GM12878 (cell line): ENCODE measurements around the gene SH3BGRL3. TPM values are rescaled to one million over a fixed set of nuclear protein-coding genes. Genes with fewer than 3 reads are reported as not detected.
A peak's percentile ranks its signal among the peaks of the same experiment; 100 is the strongest.

Experiments
- ATAC-seq: fragments of 200-7000 bp; cut with Tn5 transposase; 3 replicates; pipeline ENCODE4 v1.9.1; 2020; ENCODE audit warnings: mild to moderate bottlenecking, moderate library complexity
- BruUV-seq: library from RNA; stranded (reverse); fragments of 400-500 nt; replicated peaks from 2 replicates; lab custom pipeline; 2021; lab: Mats Ljungman, UMichigan
- CTCF ChIA-PET: fragments of 300-600 bp; sonication (Branson Sonifier 250); formaldehyde crosslinking; extraction: SDS; loops from one replicate; lab custom pipeline; 2021; ENCODE audit warnings: inconsistent platforms; lab: Yijun Ruan, JAX
- POLR2A ChIA-PET: fragments of 350-600 bp; formaldehyde crosslinking; extraction: SDS; loops from one replicate; lab custom pipeline; 2021; ENCODE audit warnings: inconsistent platforms; lab: Charles Lee
- RAD21 ChIA-PET: fragments of 300-600 bp; sonication (Branson Sonifier 250); formaldehyde crosslinking; loops from one replicate; lab custom pipeline; 2023; ENCODE audit warnings: antibody characterized with exemption; ENCODE audit not compliant: unreplicated experiment; lab: Charles Lee
- SMC1A ChIA-PET: fragments of 300-600 bp; sonication (Branson Sonifier 250); formaldehyde crosslinking; loops from one replicate; lab custom pipeline; 2023; ENCODE audit not compliant: unreplicated experiment, uncharacterized antibody; lab: Charles Lee
- DNase-seq: peaks from one replicate; pipeline ENCODE4 v3.0.0-alpha.2; 2011; ENCODE audit warnings: low read depth, low spot score
- FAIRE-seq: peaks from 3 replicates; lab custom pipeline; 2011; peaks lifted over from hg19 to GRCh38; lab: Jason Lieb, UNC
- H2AFZ ChIP-seq: 2 replicates; pipeline ENCODE4 v1.6.0; 2011; ENCODE audit warnings: low read depth, low read length, control low read depth; ENCODE audit not compliant: control insufficient read depth
- H3K27ac ChIP-seq: 2 replicates; pipeline ENCODE4 v1.5.1; 2011; ENCODE audit warnings: control low read depth; ENCODE audit not compliant: control insufficient read depth, insufficient read depth
- H3K27me3 ChIP-seq, 2 experiments: replicated peaks in 1 of 2; 2 replicates each; pipeline versions ENCODE4 v1.6.0 to v1.6.1; 2011; ENCODE audit warnings: low read length in 1 of 2; ENCODE audit not compliant: control insufficient read depth in 2 of 2, insufficient read depth in 2 of 2
- H3K36me3 ChIP-seq, 2 experiments: 2 replicates each; pipeline ENCODE4 v1.5.1; 2011; ENCODE audit warnings: low read length in 1 of 2; ENCODE audit not compliant: control insufficient read depth in 2 of 2, insufficient read depth in 2 of 2
- H3K4me1 ChIP-seq: 2 replicates; pipeline ENCODE4 v1.6.1; 2011; ENCODE audit warnings: mild to moderate bottlenecking, low read length, moderate library complexity, mixed read lengths; ENCODE audit not compliant: control insufficient read depth, insufficient read depth
- H3K4me2 ChIP-seq: 2 replicates; pipeline ENCODE4 v1.6.0; 2011; ENCODE audit warnings: control low read depth; ENCODE audit not compliant: control insufficient read depth, insufficient read depth
- H3K4me3 ChIP-seq: fragments of 200-600 bp; sonication (generic); 2 replicates; pipeline ENCODE4 v1.5.1; 2016
- H3K79me2 ChIP-seq: 2 replicates; pipeline ENCODE4 v1.6.0; 2011; ENCODE audit warnings: low read length; ENCODE audit not compliant: control insufficient read depth, insufficient read depth
- H3K9ac ChIP-seq: 2 replicates; pipeline ENCODE4 v1.8.0; 2011; ENCODE audit warnings: low read length, control low read depth, mixed read lengths; ENCODE audit not compliant: control insufficient read depth, insufficient read depth
- H3K9me3 ChIP-seq: replicated peaks from 3 replicates; pipeline ENCODE4 v1.5.1; 2011; ENCODE audit warnings: mild to moderate bottlenecking, low read length; ENCODE audit not compliant: control insufficient read depth, insufficient read depth
- H4K20me1 ChIP-seq: 2 replicates; pipeline ENCODE4 v1.6.0; 2011; ENCODE audit not compliant: control insufficient read depth, insufficient read depth
- BHLHE40 ChIP-seq, 2 experiments: fragments of 450-650 bp in 1 of 2; IDR thresholded peaks; 2 replicates each; pipeline ENCODE4 v1.6.1; 2011 to 2017; ENCODE audit warnings: low read depth in 2 of 2, borderline replicate concordance in 1 of 2, improper control_type of control experiment in 1 of 2, low read length in 1 of 2, mild to moderate bottlenecking in 1 of 2
- FOS ChIP-seq: IDR thresholded peaks from 3 replicates; pipeline ENCODE4 v1.6.1; 2011; ENCODE audit warnings: borderline replicate concordance; ENCODE audit not compliant: insufficient read length; ENCODE audit errors: extremely low read depth
- FOXK2 ChIP-seq: fragments of 450-650 bp; IDR thresholded peaks from 2 replicates; pipeline ENCODE4 v1.6.1; 2017; ENCODE audit warnings: mild to moderate bottlenecking, moderate library complexity
- IRF4 ChIP-seq: IDR thresholded peaks from 2 replicates; pipeline ENCODE4 v1.6.1; 2011; ENCODE audit warnings: low read depth, low read length
- MEF2A ChIP-seq: IDR thresholded peaks from 2 replicates; pipeline ENCODE4 v1.6.1; 2011; ENCODE audit warnings: low read depth, mild to moderate bottlenecking, low read length, moderate library complexity; ENCODE audit not compliant: insufficient read depth
- POU2F2 ChIP-seq: IDR thresholded peaks from 3 replicates; pipeline ENCODE4 v1.6.1; 2011; ENCODE audit warnings: low read depth, mild to moderate bottlenecking, low read length, borderline replicate concordance
- STAT1 ChIP-seq: fragments of 450-650 bp; conservative IDR thresholded peaks from 2 replicates; pipeline ENCODE4 v1.6.1; 2014; ENCODE audit warnings: antibody characterized with exemption, mild to moderate bottlenecking
- ZNF217 ChIP-seq: fragments of 450-650 bp; IDR thresholded peaks from 2 replicates; pipeline ENCODE4 v1.6.1; 2017; ENCODE audit warnings: antibody characterized with exemption, mild to moderate bottlenecking
- WGBS: methylation state at CpG from one replicate; pipeline ENCODE4 v1.1.6; 2016; ENCODE audit warnings: low lambda C conversion rate; ENCODE audit not compliant: insufficient replicate concordance, insufficient coverage; ENCODE audit errors: missing lambda C conversion rate; 5-methylcytosine and 5-hydroxymethylcytosine counted together
- in situ Hi-C: fragments of 300-500 bp; cut with MboI; formaldehyde crosslinking; loops from 9 replicates; pipeline ENCODE4 v1.14.3; 2018; ENCODE audit warnings: mixed read lengths
- intact Hi-C: fragments of 100-400 bp; cut with micrococcal nuclease; formaldehyde crosslinking; loops from one replicate; pipeline ENCODE4 v1.14.2; 2022; ENCODE audit not compliant: unreplicated experiment
- polyA plus RNA-seq, 11 experiments: library from polyadenylated mRNA; depleted of rRNA in 4 of 11; unstranded in 6 of 11; stranded (reverse) in 5 of 11; fragments of >200 nt; fragmentation: Nextera tagmentation in 4 of 11; fragmentation: Illumina TruSeq in 1 of 11; extraction: Ambion mirVana in 4 of 11; extraction: Trizol in 1 of 11; gene quantifications; 1 replicate in 1 of 11; 2 replicates in 10 of 11; pipeline versions ENCODE4 v1.2.1 to v1.2.3, GENCODE V29; 2011 to 2016; ENCODE audit warnings: inconsistent platforms in 2 of 11, missing spikeins in 2 of 11, low read depth in 1 of 11
- total RNA-seq, 4 experiments: library from RNA; depleted of rRNA in 3 of 4; stranded (reverse); fragments of >200 nt in 3 of 4; fragmentation: Illumina TruSeq in 1 of 4; extraction: Trizol in 1 of 4; gene quantifications; 2 replicates each; pipeline versions ENCODE4 v1.2.1 to v1.2.3, GENCODE V29; 2013 to 2021
- TF ChIP-seq, protein P1 (sequence below): fragments of 450-650 bp; IDR thresholded peaks from 2 replicates; pipeline ENCODE4 v1.6.1; 2017; ENCODE audit warnings: antibody characterized with exemption, mild to moderate bottlenecking, moderate library complexity
- TF ChIP-seq, protein P2 (sequence below): IDR thresholded peaks from 2 replicates; pipeline ENCODE4 v1.6.1; 2012; ENCODE audit warnings: mild to moderate bottlenecking, low read depth, low read length
- TF ChIP-seq, protein P3 (sequence below): fragments of 450-650 bp; formaldehyde crosslinking; IDR thresholded peaks from 2 replicates; pipeline ENCODE4 v1.5.0; 2022; ENCODE audit warnings: mild to moderate bottlenecking, missing genetic modification characterization

SH3BGRL3 gene
- total and polyA plus RNA-seq, 10 of the 15 experiments (the other 5 are each of a cell fraction or from before 2014, with no cell fraction given) = 39.7 to 390 (median 118) TPM

DNA sequence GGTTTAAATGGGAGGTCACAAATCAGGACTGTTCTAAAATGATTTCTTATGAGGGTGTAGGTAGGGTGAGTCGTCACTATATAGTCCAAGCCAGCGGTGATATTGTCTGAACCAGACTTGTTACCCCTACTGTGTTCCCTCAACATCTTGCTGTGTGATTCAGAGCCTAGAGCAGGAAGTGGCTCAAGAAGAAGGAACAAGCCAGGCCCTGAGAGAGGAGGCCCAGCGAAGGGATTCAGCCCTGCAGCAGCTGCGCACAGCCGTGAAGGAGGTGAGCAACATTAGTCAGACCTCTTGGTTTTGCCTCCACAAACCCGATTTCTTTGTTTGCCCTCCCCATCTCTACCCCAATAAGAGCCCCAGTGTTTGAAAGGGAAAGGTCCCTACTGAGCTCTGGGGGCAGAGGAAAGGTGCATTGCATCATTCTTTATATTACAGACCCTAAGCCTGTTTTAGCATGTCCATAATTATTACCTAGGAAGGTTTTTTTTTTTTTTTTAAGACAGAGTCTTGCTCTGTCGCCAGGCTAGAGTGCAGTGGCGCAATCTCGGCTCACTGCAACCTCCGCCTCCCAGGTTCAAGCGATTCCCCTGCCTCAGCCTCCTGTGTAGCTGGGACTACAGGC lies 5.0 kb upstream of the SH3BGRL3 start:
- in situ Hi-C loops (no loop called here), intact Hi-C loops (loop anchor here (1.0 kb wide), 1 partner anchor 46 kb away; no protein-coding TSS in a partner anchor)
- H3K4me1 ChIP-seq = peaks cover 32% of the 10 kb centered on the region
- H3K9ac ChIP-seq = no peak overlapping the region
- peaks cover 8% of the 10 kb centered on the region for H3K79me2 ChIP-seq
- H3K27me3 ChIP-seq = no peaks in the 10 kb centered on the region
- 0 out of 2 replicates have a peak overlapping the region, but pooled peaks have one; percentile 1 for H3K27ac ChIP-seq
- H3K4me2 ChIP-seq = no peak overlapping the region
- no peak overlapping the region for H2AFZ ChIP-seq
- H3K36me3 ChIP-seq = peaks cover 17 to 19% of the 10 kb centered on the region in 2 experiments
- H4K20me1 ChIP-seq = no peaks in the 10 kb centered on the region
- ChIA-PET RAD21 (interaction anchor here (0.7 to 8.9 kb wide), 5 partner anchors 38 to 142 kb away, joined by 3 to 113 read pairs (median 3); partner anchors contain the start of genes CD52 and CEP85), SMC1A (interaction anchor here (1.1 to 9.1 kb wide), 10 partner anchors 10 to 142 kb away, joined by 3 to 119 read pairs (median 3); partner anchors contain the start of gene CD52), CTCF (interaction anchor here (0.6 to 18.0 kb wide), 16 partner anchors 12 to 239 kb away, joined by 3 to 879 read pairs (median 5); partner anchors contain the start of genes CD52 and CEP85), POLR2A (no interaction called here)
- ATAC-seq = no peak
- BruUV-seq = no TSS peak
- 75% methylated on average over 11 of the region's 11 CpGs for WGBS
- H3K9me3 ChIP-seq = no peaks in the 10 kb centered on the region
- no peak for FAIRE-seq
- no peak for DNase-seq
- H3K4me3 ChIP-seq = no peak overlapping the region
- TF ChIP-seq, protein P1, sequence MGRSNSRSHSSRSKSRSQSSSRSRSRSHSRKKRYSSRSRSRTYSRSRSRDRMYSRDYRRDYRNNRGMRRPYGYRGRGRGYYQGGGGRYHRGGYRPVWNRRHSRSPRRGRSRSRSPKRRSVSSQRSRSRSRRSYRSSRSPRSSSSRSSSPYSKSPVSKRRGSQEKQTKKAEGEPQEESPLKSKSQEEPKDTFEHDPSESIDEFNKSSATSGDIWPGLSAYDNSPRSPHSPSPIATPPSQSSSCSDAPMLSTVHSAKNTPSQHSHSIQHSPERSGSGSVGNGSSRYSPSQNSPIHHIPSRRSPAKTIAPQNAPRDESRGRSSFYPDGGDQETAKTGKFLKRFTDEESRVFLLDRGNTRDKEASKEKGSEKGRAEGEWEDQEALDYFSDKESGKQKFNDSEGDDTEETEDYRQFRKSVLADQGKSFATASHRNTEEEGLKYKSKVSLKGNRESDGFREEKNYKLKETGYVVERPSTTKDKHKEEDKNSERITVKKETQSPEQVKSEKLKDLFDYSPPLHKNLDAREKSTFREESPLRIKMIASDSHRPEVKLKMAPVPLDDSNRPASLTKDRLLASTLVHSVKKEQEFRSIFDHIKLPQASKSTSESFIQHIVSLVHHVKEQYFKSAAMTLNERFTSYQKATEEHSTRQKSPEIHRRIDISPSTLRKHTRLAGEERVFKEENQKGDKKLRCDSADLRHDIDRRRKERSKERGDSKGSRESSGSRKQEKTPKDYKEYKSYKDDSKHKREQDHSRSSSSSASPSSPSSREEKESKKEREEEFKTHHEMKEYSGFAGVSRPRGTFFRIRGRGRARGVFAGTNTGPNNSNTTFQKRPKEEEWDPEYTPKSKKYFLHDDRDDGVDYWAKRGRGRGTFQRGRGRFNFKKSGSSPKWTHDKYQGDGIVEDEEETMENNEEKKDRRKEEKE = no peak
- TF ChIP-seq, protein P2, sequence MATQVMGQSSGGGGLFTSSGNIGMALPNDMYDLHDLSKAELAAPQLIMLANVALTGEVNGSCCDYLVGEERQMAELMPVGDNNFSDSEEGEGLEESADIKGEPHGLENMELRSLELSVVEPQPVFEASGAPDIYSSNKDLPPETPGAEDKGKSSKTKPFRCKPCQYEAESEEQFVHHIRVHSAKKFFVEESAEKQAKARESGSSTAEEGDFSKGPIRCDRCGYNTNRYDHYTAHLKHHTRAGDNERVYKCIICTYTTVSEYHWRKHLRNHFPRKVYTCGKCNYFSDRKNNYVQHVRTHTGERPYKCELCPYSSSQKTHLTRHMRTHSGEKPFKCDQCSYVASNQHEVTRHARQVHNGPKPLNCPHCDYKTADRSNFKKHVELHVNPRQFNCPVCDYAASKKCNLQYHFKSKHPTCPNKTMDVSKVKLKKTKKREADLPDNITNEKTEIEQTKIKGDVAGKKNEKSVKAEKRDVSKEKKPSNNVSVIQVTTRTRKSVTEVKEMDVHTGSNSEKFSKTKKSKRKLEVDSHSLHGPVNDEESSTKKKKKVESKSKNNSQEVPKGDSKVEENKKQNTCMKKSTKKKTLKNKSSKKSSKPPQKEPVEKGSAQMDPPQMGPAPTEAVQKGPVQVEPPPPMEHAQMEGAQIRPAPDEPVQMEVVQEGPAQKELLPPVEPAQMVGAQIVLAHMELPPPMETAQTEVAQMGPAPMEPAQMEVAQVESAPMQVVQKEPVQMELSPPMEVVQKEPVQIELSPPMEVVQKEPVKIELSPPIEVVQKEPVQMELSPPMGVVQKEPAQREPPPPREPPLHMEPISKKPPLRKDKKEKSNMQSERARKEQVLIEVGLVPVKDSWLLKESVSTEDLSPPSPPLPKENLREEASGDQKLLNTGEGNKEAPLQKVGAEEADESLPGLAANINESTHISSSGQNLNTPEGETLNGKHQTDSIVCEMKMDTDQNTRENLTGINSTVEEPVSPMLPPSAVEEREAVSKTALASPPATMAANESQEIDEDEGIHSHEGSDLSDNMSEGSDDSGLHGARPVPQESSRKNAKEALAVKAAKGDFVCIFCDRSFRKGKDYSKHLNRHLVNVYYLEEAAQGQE = no peak
- TF ChIP-seq STAT1 (no peak), FOXK2 (no peak), ZNF217 (no peak), BHLHE40 (IDR thresholded peaks at IDR 0.05; ENCODE audit: borderline replicate concordance in 1 of 2, low read depth in 2 of 2, low read length in 1 of 2) (no peak), FOS (no peak), MEF2A (no peak), POU2F2 (no peak), IRF4 (no peak)
- TF ChIP-seq, protein P3, sequence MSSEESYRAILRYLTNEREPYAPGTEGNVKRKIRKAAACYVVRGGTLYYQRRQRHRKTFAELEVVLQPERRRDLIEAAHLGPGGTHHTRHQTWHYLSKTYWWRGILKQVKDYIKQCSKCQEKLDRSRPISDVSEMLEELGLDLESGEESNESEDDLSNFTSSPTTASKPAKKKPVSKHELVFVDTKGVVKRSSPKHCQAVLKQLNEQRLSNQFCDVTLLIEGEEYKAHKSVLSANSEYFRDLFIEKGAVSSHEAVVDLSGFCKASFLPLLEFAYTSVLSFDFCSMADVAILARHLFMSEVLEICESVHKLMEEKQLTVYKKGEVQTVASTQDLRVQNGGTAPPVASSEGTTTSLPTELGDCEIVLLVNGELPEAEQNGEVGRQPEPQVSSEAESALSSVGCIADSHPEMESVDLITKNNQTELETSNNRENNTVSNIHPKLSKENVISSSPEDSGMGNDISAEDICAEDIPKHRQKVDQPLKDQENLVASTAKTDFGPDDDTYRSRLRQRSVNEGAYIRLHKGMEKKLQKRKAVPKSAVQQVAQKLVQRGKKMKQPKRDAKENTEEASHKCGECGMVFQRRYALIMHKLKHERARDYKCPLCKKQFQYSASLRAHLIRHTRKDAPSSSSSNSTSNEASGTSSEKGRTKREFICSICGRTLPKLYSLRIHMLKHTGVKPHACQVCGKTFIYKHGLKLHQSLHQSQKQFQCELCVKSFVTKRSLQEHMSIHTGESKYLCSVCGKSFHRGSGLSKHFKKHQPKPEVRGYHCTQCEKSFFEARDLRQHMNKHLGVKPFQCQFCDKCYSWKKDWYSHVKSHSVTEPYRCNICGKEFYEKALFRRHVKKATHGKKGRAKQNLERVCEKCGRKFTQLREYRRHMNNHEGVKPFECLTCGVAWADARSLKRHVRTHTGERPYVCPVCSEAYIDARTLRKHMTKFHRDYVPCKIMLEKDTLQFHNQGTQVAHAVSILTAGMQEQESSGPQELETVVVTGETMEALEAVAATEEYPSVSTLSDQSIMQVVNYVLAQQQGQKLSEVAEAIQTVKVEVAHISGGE (CRISPR knock-in tag) = no peak
